HG02642 (cell line): ENCODE data around the gene FGF2.

Experiments used
- ATAC-seq: cut with Tn5 transposase; IDR thresholded peaks from one replicate; pipeline ENCODE4 v1.9.1; 2021; ENCODE audit warnings: mild to moderate bottlenecking; ENCODE audit not compliant: unreplicated experiment, poor library complexity

Gene FGF2

GRCh38 chr4:122882857-122883735 lies 56.5 kb downstream of the FGF2 start:
- ATAC-seq, result no peak

GRCh38 chr4:122884499-122884898 lies 57.9 kb downstream of the FGF2 start:
- no peak for ATAC-seq

GRCh38 chr4:122889726-122890125 lies 63.1 kb downstream of the FGF2 start:
- ATAC-seq, result no peak

- ATAC-seq, result no peak
Measured at GRCh38 chr4:122890147-122890795, 63.6 kb downstream of the FGF2 start.

- no peak for ATAC-seq
Measured at GRCh38 chr4:122894827-122895226, 68.2 kb downstream of the FGF2 start.

GRCh38 chr4:122895336-122895995 lies 68.8 kb downstream of the FGF2 start:
- ATAC-seq, result no peak

- no peak for ATAC-seq
Measured at GRCh38 chr4:122896270-122896669, 69.6 kb downstream of the FGF2 start.

- no peak for ATAC-seq
Measured at GRCh38 chr4:122898370-122899150, 71.9 kb downstream of the FGF2 start.

GRCh38 chr4:122899682-122900081 lies 73.1 kb downstream of the FGF2 start:
- ATAC-seq, result no peak

GRCh38 chr4:122900314-122900713 lies 73.7 kb downstream of the FGF2 start:
- no peak for ATAC-seq

GRCh38 chr4:122901247-122902010 lies 74.8 kb downstream of the FGF2 start:
- ATAC-seq, result no peak

GRCh38 chr4:122903766-122904288 lies 77.2 kb downstream of the FGF2 start:
- no peak for ATAC-seq

- no peak for ATAC-seq
Measured at GRCh38 chr4:122906859-122907305, 80.3 kb downstream of the FGF2 start.

- ATAC-seq, result no peak
Measured at GRCh38 chr4:122908223-122908622, 81.6 kb downstream of the FGF2 start.

GRCh38 chr4:122909683-122910082 lies 83.1 kb downstream of the FGF2 start:
- ATAC-seq, result no peak

- ATAC-seq, result no peak
Measured at GRCh38 chr4:122911588-122911987, 85.0 kb downstream of the FGF2 start.

- ATAC-seq, result no peak
Measured at GRCh38 chr4:122912810-122913575, 86.4 kb downstream of the FGF2 start.

GRCh38 chr4:122914292-122914904 lies 87.8 kb downstream of the FGF2 start:
- ATAC-seq, result peak; percentile 93
